ENCODE results near the gene AMPD3.

- TF ChIP-seq CTCF (IDR thresholded peaks at IDR 0.05), result no peak
- no peak for TF ChIP-seq EZH2 (IDR thresholded peaks at IDR 0.05; ENCODE audit: borderline replicate concordance, insufficient read depth, low read depth, low read length, poor library complexity, severe bottlenecking)
These were observed 73.1 kb downstream of the AMPD3 start for GRCh38 chr11:10528121-10528520.
